ENCODE results near the gene GPR21. TPM values are rescaled to one million over a fixed set of nuclear protein-coding genes. Genes with fewer than 3 reads are reported as not detected.
A peak's percentile ranks its signal among the peaks of the same experiment; 100 is the strongest.

GPR21 gene
- total RNA-seq (2016; rRNA removed; fragmentation: Illumina TruSeq; extraction: Trizol) (0.29 TPM in 1 of 2 replicates, not detected in the other), polyA plus RNA-seq (2011; rRNA removed) (0.18 and 0.32 TPM in 2 replicates), polyA minus RNA-seq (2011; rRNA and poly(A)+ RNA removed; ENCODE audit: low replicate concordance) (14.0 and 21.7 TPM in 2 replicates), Bru-seq, nascent RNA (percentile 85 among the genes with signal in this experiment), BruChase-seq, experiment 1, labeled RNA remaining after a 6-hour chase (percentile 50 among the genes with signal in this experiment), BruChase-seq, experiment 2, labeled RNA remaining after a 2-hour chase (percentile 54 among the genes with signal in this experiment)
- total RNA-seq (2016; cell fraction: cytosol; rRNA removed; fragmentation: Illumina TruSeq; extraction: Trizol; ENCODE audit: low read depth): not detected in 2 replicates
- 0.41 TPM in 1 of 2 replicates, not detected in the other for total RNA-seq (2016; cell fraction: insoluble cytoplasmic fraction; rRNA removed; fragmentation: Illumina TruSeq; extraction: Trizol)
- not detected in 2 replicates for total RNA-seq (2016; cell fraction: membrane; rRNA removed; fragmentation: Illumina TruSeq; extraction: Trizol)
- 0.72 and 1.3 TPM in 2 replicates for total RNA-seq (2016; cell fraction: nucleus; rRNA removed; fragmentation: Illumina TruSeq; extraction: Trizol)
- not detected in 2 replicates for polyA plus RNA-seq (2011; cell fraction: cytosol; rRNA removed)
- polyA plus RNA-seq (2011; cell fraction: nucleus; rRNA removed): 1.7 TPM in 2 replicates
- polyA plus RNA-seq (2012): 0.13 TPM in 1 of 2 replicates, not detected in the other
- polyA plus RNA-seq (2016; cell fraction: cytosol; fragmentation: Illumina TruSeq; extraction: Trizol; ENCODE audit: low read depth): not detected in 2 replicates
- polyA plus RNA-seq (2016; cell fraction: insoluble cytoplasmic fraction; fragmentation: Illumina TruSeq; extraction: Trizol; ENCODE audit: low read depth): not detected in 2 replicates
- polyA plus RNA-seq (2016; cell fraction: membrane; fragmentation: Illumina TruSeq; extraction: Trizol; ENCODE audit: low read depth): not detected in 2 replicates
- polyA plus RNA-seq (2016; cell fraction: nucleus; fragmentation: Illumina TruSeq; extraction: Trizol; ENCODE audit: insufficient read depth, low read depth): not detected in 2 replicates
- polyA minus RNA-seq (2011; cell fraction: cytosol; rRNA and poly(A)+ RNA removed): 0.49 TPM in 1 of 2 replicates, not detected in the other
- 30.3 and 35.8 TPM in 2 replicates for polyA minus RNA-seq (2011; cell fraction: nucleus; rRNA and poly(A)+ RNA removed)
- long read RNA-seq, experiment 1: 0 reads
- long read RNA-seq, experiment 2: 0 reads

GRCh38 chr9:123033352-123033751 lies at the start of gene GPR21:
TSS of gene GPR21 (plus strand) at chr9:123033667. CDS start at chr9:123034567, 900 bp downstream.
- BruUV-seq (replicated peaks): no TSS peak
- H3K4me1 ChIP-seq (ENCODE audit: insufficient read depth, low read length): no peaks in the 10 kb centered on the region
- CTCF ChIA-PET (ENCODE audit: low intra/inter-chr PET ratio, low total read pairs): no interaction called here
- H2AFZ ChIP-seq (ENCODE audit: low read length): no peak within 1 kb of the TSS
- peaks cover 10 to 32% of the 10 kb centered on the region in 2 experiments for H3K36me3 ChIP-seq (replicated peaks in 1 of 2; ENCODE audit: control insufficient read depth in 1 of 2, insufficient read depth in 2 of 2, low read length in 2 of 2)
- FAIRE-seq: no peak
- H3K79me2 ChIP-seq (ENCODE audit: insufficient read depth, low read length): no peaks in the 10 kb centered on the region
- no peak within 1 kb of the TSS for H3K4me2 ChIP-seq (ENCODE audit: low read depth, low read length)
- POLR2A ChIA-PET: no interaction called here
- intact Hi-C loops (cut with micrococcal nuclease; ENCODE audit: unreplicated experiment): no loop called here
- no peaks in the 10 kb centered on the region for H3K27me3 ChIP-seq (ENCODE audit: control insufficient read depth in 1 of 2, insufficient read depth in 2 of 2, low read length in 2 of 2)
- H3K27ac ChIP-seq (ENCODE audit: extremely low read length, insufficient read depth, low read length): no peak within 1 kb of the TSS
- no peaks in the 10 kb centered on the region for H3K9me3 ChIP-seq (ENCODE audit: low read length)
- 93% methylated on average over 7 of the region's 7 CpGs for WGBS (ENCODE audit: low lambda C conversion rate)
- no peak within 1 kb of the TSS for H3K9ac ChIP-seq (ENCODE audit: insufficient read depth, low read depth, low read length)
- H4K20me1 ChIP-seq (ENCODE audit: insufficient read depth, low read length): no peaks in the 10 kb centered on the region
- ATAC-seq: no peak
- in situ Hi-C loops (cut with HindIII; ENCODE audit: extremely low pct_ligation_motif_present, low pct_unique_long_range_greater_than_20kb): no loop called here
- H3K4me3 ChIP-seq (replicated peaks in 1 of 3; ENCODE audit: insufficient read depth in 1 of 3, low read depth in 2 of 3, low read length in 3 of 3): no peak within 1 kb of the TSS
- TF ChIP-seq HNRNPK (IDR thresholded peaks at IDR 0.05; ENCODE audit: low read depth, low read length, poor library complexity, severe bottlenecking) (peak; percentile 17), ZNF264 (CRISPR knock-in tag; IDR thresholded peaks at IDR 0.05) (no peak)
- no peak for DNase-seq (ENCODE audit: low spot score)

GRCh38 chr9:122986010-122986409 lies 47.5 kb upstream of the GPR21 start:
- DNase-seq (ENCODE audit: low spot score): no peak
- in situ Hi-C loops (cut with HindIII; ENCODE audit: extremely low pct_ligation_motif_present, low pct_unique_long_range_greater_than_20kb): no loop called here
- no peak overlapping the region for H3K9ac ChIP-seq (ENCODE audit: insufficient read depth, low read depth, low read length)
- H3K4me2 ChIP-seq (ENCODE audit: low read depth, low read length): no peak overlapping the region
- H3K36me3 ChIP-seq (replicated peaks in 1 of 2; ENCODE audit: control insufficient read depth in 1 of 2, insufficient read depth in 2 of 2, low read length in 2 of 2): peaks cover 8 to 41% of the 10 kb centered on the region in 2 experiments
- H3K27ac ChIP-seq (ENCODE audit: extremely low read length, insufficient read depth, low read length): no peak overlapping the region
- H3K4me1 ChIP-seq (ENCODE audit: insufficient read depth, low read length): no peaks in the 10 kb centered on the region
- 97% methylated on average over 5 of the region's 5 CpGs for WGBS (ENCODE audit: low lambda C conversion rate)
- intact Hi-C loops (cut with micrococcal nuclease; ENCODE audit: unreplicated experiment): loop anchor here (5.0 kb wide), 1 partner anchor 74 kb away; the partner anchor contains the start of gene ZBTB6
- no peak for ATAC-seq
- H3K4me3 ChIP-seq (replicated peaks in 1 of 3; ENCODE audit: insufficient read depth in 1 of 3, low read depth in 2 of 3, low read length in 3 of 3): no peak overlapping the region
- no peaks in the 10 kb centered on the region for H3K27me3 ChIP-seq (ENCODE audit: control insufficient read depth in 1 of 2, insufficient read depth in 2 of 2, low read length in 2 of 2)
- CTCF ChIA-PET (ENCODE audit: low intra/inter-chr PET ratio, low total read pairs): no interaction called here
- H3K9me3 ChIP-seq (ENCODE audit: low read length): no peaks in the 10 kb centered on the region
- FAIRE-seq: no peak
- H2AFZ ChIP-seq (ENCODE audit: low read length): no peak overlapping the region
- no TSS peak for BruUV-seq (replicated peaks)
- POLR2A ChIA-PET: no interaction called here
- H3K79me2 ChIP-seq (ENCODE audit: insufficient read depth, low read length): no peaks in the 10 kb centered on the region
- H4K20me1 ChIP-seq (ENCODE audit: insufficient read depth, low read length): no peaks in the 10 kb centered on the region
- TF ChIP-seq, protein P1, sequence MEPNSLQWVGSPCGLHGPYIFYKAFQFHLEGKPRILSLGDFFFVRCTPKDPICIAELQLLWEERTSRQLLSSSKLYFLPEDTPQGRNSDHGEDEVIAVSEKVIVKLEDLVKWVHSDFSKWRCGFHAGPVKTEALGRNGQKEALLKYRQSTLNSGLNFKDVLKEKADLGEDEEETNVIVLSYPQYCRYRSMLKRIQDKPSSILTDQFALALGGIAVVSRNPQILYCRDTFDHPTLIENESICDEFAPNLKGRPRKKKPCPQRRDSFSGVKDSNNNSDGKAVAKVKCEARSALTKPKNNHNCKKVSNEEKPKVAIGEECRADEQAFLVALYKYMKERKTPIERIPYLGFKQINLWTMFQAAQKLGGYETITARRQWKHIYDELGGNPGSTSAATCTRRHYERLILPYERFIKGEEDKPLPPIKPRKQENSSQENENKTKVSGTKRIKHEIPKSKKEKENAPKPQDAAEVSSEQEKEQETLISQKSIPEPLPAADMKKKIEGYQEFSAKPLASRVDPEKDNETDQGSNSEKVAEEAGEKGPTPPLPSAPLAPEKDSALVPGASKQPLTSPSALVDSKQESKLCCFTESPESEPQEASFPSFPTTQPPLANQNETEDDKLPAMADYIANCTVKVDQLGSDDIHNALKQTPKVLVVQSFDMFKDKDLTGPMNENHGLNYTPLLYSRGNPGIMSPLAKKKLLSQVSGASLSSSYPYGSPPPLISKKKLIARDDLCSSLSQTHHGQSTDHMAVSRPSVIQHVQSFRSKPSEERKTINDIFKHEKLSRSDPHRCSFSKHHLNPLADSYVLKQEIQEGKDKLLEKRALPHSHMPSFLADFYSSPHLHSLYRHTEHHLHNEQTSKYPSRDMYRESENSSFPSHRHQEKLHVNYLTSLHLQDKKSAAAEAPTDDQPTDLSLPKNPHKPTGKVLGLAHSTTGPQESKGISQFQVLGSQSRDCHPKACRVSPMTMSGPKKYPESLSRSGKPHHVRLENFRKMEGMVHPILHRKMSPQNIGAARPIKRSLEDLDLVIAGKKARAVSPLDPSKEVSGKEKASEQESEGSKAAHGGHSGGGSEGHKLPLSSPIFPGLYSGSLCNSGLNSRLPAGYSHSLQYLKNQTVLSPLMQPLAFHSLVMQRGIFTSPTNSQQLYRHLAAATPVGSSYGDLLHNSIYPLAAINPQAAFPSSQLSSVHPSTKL (CRISPR knock-in tag; IDR thresholded peaks at IDR 0.05): no peak
- TF ChIP-seq SRSF4 (IDR thresholded peaks at IDR 0.05; ENCODE audit: low read depth, low read length, poor library complexity, severe bottlenecking): no peak
- TF ChIP-seq CREM (IDR thresholded peaks at IDR 0.05): no peak
- TF ChIP-seq CREM (CRISPR knock-in tag; IDR thresholded peaks at IDR 0.05): no peak
- TF ChIP-seq, protein P2, sequence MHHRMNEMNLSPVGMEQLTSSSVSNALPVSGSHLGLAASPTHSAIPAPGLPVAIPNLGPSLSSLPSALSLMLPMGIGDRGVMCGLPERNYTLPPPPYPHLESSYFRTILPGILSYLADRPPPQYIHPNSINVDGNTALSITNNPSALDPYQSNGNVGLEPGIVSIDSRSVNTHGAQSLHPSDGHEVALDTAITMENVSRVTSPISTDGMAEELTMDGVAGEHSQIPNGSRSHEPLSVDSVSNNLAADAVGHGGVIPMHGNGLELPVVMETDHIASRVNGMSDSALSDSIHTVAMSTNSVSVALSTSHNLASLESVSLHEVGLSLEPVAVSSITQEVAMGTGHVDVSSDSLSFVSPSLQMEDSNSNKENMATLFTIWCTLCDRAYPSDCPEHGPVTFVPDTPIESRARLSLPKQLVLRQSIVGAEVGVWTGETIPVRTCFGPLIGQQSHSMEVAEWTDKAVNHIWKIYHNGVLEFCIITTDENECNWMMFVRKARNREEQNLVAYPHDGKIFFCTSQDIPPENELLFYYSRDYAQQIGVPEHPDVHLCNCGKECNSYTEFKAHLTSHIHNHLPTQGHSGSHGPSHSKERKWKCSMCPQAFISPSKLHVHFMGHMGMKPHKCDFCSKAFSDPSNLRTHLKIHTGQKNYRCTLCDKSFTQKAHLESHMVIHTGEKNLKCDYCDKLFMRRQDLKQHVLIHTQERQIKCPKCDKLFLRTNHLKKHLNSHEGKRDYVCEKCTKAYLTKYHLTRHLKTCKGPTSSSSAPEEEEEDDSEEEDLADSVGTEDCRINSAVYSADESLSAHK (CRISPR knock-in tag; IDR thresholded peaks at IDR 0.05; ENCODE audit: borderline replicate concordance): no peak
